Measurements from ENCODE around the gene TRAP1.

The TRAP1 gene

DNA sequence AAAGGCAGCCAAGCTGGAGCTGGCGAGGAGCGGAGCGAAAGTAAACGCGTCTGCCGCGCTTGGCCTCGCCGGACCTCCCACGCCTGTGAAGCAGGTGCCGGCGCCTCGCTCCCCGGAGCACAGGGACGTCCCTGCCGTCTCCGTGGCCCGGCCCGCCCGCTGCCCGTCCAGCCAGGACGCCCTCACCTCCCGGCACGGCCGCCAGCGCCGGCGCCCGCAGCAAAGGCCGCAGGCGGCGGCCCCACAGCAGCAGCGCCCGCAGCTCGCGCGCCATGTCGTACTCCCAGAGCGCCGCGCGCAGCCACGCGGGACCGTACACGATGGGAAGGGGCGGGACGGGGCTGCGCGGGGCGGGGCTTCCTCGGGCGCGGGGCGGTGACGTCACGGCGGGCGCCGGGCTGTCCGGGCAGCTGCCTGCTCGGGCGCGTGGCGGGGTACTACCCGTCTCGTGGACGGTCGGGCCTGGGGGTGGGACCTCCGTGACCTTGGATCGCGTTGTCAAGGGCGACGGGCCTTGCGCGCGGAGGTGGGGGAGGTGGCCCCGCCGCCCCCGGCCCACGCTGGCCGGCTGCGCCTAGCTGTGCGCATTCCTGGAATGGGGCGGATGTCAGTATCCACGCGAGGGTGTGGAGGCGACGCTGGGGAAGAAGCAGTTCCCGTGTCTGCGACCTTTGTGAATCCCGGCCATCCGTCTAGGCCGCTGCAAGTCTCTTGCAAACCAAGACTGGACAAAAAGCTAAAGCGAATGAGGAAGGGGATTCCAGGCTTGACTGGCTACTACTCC, at the start of gene TRAP1:
TSS of gene TRAP1 (minus strand) at position 290 of the 784 bp plus-strand sequence. CDS start at position 274, 16 bp downstream.
- in situ Hi-C loops (cut with MboI; ENCODE audit: low sequenced_read_pairs), result no loop called here

DNA sequence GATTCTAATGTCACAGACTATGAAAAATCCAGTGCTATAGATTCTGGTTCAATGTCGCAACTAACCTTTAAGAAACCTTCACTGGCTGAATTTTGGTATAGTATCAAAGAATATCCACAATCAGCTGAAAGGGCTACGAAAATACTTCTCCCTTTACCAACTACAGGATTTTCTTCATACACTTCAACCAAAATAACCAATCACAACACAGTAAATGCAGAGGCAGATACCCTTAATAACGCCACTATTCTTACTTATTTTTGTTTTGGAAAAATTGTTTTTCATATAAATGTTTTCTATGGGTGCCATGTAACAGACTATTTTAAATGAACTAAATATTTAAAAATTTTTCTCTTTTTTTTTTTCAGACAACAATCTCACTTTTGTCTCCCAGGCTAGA, 48.9 kb upstream of the TRAP1 start:
- in situ Hi-C loops (cut with MboI; ENCODE audit: low sequenced_read_pairs), result no loop called here

DNA sequence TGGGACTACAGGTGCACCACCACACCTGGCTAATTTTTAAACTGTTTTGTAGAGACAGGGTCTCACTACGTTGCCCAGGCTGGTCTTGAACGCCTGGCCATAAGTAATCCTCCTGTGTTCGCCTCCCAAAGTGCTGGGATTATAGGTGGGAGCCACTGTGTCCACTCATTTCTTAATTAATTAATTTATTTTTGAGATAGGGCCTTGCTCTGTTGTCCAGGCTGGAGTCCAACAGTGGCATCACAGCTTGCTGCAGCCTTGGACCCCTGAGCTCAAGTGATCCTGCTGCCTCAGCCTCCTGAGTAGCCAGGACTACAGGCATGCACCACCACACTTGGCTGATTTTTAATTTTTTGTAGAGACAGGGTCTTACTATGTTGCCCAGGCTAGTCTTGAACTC, 47.1 kb upstream of the TRAP1 start:
- in situ Hi-C loops (cut with MboI; ENCODE audit: low sequenced_read_pairs), result no loop called here

DNA sequence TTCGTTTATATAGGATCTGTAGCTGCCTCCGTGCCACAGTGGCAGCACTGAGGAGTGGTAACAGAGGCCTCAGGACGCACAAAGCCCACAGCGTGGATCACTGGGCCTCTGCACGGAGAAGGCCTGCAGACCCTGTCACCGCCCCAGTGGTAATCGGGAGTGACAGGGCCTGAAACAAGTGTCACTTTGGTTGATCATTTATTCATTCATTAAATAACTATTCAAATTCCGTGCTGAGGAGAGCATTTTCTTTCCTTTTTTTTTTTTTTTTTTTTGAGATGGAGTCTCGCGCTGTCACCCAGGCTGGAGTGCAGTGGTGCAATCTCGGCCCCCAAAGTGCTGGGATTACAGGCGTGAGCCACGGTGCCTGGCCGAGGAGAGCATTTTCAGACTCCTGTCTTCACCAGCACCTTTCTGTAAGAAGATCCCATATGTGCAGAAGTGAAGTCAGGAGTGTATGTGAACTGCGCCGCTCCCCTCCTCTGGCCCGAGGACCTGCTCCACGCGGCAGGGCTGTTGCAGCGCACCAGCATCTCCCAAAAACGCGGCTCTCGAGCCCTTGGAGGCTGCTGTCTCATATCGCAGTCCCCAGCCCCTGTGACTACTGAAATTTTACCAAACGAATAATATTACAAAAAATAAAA, 44.9 kb upstream of the TRAP1 start:
- in situ Hi-C loops (cut with MboI; ENCODE audit: low sequenced_read_pairs), result no loop called here

DNA sequence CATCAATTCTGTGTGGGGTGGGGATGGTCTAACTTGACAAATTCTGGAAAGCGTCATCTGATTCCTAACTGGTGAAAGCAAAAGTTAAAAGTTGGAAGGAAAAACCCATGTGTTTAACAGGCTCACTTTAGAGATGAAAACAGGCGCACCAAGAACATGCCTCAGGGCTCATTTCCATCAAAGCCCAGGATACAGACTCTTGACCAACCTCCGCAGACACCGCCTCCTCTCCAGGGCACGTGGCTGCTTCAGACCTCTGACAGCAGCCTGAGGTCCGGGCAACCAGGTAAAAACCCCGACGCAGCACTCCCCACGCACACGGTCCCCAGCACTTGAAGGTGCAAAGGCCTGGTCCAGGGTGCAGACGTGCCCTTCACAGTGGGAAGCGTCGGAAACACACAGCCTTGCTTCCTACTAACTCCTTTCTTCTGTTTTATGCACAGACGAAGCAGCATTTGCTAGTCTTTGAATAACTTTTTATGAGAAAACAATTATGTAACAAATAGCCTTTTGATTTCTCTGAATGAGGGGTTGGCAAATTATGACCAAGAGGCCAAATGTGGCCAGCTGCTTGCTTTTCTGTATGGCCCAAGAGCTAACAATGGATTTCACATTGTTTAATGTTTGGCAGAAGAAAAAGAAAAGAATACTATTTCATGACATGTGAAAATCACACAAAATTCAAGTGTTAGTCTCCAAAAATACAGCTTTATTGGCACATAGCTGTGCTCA, 44.2 kb upstream of the TRAP1 start:
- in situ Hi-C loops (cut with MboI; ENCODE audit: low sequenced_read_pairs), result no loop called here

DNA sequence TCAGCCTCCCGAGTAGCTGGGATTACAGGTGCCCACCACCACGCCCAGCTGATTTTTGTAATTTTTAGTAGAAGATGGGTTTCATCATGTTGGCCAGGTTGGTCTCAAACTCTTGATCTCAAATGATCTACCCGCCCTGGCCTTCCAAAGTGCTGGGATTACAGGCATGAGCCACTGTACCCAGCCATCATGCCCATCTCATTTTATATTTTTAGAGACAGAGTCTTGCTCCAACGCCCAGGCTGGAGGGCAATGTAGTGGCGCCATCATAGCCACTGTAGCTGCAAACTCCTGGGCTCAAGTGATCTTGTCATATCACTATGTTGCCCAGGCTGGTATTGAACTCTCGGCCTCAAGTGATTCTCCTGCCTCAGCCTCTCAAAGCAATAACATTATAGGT, 43.2 kb upstream of the TRAP1 start:
- in situ Hi-C loops (cut with MboI; ENCODE audit: low sequenced_read_pairs), result no loop called here

DNA sequence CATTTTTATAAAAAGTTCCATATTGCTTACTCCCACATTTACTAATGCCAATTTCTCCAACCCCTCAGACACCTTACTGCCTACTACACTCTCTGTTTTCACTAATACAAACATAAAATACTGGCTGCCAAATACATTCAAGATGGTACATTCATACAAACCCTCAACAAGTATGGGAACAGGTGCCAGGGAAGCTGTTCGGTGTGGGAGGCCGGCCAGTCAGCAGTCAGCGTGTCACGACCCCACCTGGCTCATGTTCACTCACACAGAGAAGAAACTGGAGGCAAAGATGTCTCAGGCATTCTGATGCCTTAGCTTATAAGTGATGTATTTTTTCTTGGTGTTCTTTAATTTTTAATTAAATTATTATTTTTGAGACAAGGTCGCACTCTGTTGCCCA, 42.4 kb upstream of the TRAP1 start:
- in situ Hi-C loops (cut with MboI; ENCODE audit: low sequenced_read_pairs), result no loop called here

DNA sequence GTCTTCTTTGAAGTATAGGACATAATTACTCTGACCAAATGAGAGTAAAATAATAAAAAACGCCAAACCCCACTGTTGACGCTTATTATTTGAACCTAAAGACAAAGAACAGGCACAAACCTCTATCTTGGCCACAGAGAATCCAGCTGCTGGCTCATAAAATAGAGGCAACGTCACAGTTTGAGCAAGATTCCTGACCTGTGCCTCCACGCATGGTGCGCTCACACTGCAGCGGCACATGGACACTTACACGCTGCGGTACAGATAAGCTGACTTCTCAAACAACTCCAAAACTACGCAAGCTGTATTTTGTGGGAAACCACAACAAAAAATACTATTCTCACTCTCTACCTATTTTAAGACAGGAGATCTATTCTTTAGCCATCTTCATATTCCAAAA, 38.8 kb upstream of the TRAP1 start:
- in situ Hi-C loops (cut with MboI; ENCODE audit: low sequenced_read_pairs), result no loop called here

DNA sequence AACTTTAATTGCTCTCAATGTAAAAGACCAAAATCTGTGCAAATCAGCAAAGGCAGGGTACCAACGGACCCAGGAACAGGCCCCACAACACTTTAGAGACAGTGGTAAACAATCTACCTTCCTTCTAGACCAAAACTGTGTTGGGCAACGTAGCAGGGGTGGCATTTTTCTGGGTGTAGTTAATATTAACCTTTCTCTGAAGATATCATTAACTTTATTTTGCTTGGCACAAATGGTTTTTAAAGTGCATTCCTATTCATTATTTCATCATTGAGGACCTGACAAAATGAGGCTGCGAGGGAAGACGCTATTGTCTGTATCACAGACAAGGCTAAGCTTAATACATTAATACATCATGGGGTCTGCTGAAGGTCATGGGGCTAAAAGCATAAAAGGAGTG, 37.9 kb upstream of the TRAP1 start:
- in situ Hi-C loops (cut with MboI; ENCODE audit: low sequenced_read_pairs), result no loop called here

DNA sequence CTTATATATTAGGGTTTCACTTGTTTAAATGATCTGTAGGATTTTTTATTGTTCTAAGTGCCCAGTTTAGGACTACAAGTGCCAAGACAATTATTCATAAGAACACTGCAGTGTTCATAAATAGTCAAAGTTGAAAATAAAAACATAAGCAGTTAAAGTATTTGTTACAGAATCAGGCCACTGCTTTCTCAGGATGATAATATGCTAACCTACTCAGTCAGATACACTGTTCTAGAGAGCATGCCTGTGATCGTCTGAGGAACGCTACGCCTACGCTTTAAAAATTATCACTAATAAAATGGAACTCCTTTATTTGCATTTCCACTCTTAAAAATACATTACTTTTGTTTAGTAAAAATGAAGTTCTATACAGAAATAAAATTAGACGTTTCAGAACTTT, 37.4 kb upstream of the TRAP1 start:
- in situ Hi-C loops (cut with MboI; ENCODE audit: low sequenced_read_pairs), result no loop called here

DNA sequence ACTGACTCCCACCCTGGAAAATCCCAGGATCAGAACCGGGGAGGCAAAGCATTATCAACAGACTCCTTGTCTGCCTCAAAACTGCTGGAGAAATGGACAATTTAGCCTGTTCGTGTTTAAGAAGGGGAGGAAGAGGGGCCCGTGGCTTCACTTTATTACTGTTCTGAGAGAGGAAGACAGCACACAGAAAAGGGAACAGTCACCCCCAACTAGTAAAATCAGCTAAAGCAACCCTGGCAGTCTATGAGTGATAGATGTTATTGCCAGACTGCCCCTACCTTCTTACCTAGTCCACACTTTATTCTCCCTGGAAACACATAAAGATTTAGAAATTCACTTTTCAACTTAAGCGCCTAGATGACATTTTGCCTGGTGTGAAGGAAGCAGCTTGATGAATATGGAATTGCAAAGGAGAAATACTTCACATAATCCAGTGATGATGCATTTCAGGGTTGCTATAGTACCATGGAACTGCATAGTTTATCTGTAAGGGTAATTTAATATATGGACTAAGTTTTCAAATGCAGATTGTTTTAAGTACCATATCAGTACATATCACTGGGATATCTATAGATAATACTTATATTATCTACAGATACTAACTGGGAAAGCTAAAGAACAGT, 36.9 kb upstream of the TRAP1 start:
- in situ Hi-C loops (cut with MboI; ENCODE audit: low sequenced_read_pairs), result no loop called here

DNA sequence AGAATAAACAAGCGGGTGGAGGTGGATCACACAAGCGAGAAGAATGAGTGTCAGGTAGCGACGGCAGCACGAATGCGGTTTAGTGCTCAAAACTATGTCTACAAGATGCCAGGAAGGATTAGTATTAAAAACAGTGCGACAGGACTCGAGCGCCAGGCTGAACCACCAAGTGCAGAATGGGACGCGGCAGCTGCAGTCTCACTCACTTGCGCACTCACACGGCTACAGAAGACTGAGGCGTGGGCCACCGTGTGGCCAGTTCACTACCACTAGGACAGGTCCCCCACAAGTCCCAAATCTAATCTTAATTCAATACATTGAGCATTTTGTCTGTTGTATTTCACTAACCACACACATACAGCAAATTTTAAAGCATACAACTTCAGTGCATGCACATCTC, 35.7 kb upstream of the TRAP1 start:
- in situ Hi-C loops (cut with MboI; ENCODE audit: low sequenced_read_pairs), result no loop called here

DNA sequence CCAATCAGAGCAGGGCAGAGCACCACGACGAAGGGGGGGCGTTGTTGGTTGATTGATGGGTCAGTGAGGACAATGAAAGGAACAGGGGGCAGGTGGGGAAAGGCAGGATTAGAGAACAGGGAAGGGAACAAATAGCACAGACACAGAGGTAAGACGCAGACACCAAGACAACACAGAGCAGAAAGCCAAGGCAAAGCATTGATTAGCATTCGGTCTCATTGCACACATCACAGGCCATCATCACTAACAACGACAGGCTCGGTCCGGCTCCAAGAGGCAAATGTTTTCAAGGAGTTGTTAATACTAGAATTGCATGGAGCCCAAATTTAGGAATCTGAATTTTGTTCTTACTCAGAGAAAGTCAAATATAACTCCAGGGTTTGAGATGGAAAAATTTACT, 34.6 kb upstream of the TRAP1 start:
- in situ Hi-C loops (cut with MboI; ENCODE audit: low sequenced_read_pairs), result no loop called here

DNA sequence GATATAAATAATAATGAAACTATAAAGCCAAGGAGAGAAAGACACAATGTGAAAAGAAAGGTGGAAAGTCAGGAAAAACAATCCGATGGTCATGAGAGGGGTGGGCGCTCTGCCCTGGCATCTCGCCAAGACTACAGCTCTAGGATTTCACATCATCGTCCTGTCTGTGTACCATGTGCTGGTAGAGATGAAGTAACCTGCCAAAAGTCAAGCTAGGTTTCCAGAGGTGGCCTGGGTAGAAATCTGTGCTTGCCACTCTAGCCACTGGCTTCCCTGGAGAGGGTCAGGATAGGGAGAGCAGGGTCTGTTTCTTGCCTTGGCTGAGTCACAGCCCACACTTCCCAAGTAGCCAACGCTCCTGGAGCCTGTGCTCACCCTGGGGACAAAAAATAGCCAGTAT, 31.0 kb upstream of the TRAP1 start:
- in situ Hi-C loops (cut with MboI; ENCODE audit: low sequenced_read_pairs), result no loop called here

DNA sequence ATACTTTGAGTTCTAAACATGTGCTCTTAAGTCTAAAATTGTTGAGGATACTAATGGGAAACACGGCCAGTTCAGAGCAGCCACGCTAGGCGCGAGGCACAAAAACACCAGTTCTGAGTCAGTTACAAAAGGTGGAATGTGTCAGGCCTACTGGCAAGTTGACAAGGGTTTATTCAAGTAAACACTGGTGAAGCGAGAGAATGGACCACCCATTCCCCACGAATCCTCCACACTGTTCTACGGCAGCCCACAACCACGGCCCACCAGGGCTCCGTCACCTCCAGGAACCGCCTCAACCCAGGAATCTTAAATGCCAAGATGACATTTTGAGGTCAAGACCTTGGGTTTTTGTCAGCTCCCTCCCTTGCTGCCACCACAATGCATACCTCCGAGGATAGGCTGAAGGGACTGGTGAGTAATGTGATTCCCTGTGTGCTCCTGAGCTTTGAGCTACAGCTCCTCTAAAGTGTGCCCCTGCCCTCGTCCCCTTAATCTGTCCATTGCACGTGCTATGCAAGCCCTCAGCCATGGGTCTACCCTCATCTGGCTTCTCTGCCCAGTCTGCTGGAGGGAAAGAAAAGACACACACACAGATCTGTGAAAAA, 28.5 kb upstream of the TRAP1 start:
- in situ Hi-C loops (cut with MboI; ENCODE audit: low sequenced_read_pairs), result no loop called here

DNA sequence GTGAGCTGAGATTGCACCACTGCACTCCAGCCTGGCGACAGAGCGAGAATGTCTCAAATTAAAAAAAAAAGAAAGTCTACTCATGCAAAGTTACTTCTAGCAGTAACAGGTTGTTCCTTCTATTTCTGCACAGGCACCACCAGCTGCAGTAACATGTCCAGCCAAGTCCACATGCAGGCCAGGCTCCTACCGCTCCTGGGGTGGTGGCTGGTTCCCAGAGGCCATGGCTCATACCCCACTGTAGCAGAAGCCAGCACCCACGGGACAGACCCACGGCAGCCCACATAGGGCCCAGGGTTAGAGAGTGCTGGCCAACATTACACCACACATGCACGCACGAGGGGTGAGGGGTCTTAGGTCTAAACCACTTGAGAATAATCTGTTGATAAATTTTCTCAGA, 26.7 kb upstream of the TRAP1 start:
- in situ Hi-C loops (cut with MboI; ENCODE audit: low sequenced_read_pairs), result no loop called here

DNA sequence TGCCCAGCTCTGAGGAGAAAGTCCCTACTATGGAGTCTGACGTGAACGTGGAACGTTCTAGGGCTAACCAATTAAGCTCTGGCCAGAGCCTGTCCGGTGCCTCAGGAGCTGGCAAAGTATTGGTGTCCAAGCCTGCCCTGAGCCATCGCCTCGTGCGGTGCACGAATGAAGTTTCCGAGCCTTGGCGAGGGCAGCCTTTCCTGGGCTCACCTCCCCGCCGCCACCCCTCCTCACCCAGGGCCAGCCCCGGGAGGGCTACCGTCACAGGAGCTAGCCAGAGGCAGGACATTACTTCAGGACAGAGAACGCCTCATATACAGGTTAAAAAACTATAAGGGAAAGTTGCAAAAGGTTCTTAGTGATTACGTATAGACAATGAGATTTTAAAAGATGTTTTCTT, 23.6 kb upstream of the TRAP1 start:
- in situ Hi-C loops (cut with MboI; ENCODE audit: low sequenced_read_pairs), result no loop called here

DNA sequence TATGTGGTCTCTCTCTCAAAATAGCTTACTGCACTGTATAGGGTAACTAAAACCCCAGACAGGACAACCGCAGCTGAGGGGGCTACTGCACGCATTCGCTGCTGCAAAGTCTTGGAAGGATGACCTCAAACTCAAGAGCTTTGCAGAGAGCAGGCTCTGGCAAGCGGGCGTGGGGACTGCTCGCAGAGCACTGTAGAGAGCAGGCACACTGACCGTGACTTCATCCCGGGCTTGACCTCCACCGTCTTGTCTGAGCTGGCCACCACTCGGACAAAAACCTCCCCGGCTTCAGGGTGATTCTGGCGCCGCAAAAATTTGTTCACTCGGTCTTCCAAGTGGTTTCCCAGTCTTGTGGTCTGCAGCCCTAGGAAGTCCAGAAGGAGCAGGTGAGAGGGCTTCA, 22.9 kb upstream of the TRAP1 start:
- in situ Hi-C loops (cut with MboI; ENCODE audit: low sequenced_read_pairs), result no loop called here

DNA sequence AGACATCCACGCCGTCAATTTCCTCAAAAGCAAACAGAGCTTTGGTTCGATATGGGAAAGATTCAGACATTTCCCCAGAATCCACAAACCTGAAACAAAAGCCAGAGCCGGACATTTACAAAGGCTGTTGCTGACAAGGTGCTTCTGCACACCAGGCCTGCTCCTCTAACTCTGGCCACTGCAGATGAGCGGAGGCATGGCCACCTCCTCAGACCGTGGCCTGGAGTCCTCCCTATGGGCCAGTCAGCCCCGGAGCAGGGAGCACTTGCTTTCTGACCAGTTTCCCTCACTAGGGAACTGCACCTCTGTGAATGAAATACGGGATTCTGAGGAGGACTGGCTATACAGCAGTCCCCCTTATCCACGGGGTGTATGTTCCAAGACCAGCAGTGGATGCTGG, 22.3 kb upstream of the TRAP1 start:
- in situ Hi-C loops (cut with MboI; ENCODE audit: low sequenced_read_pairs), result no loop called here

DNA sequence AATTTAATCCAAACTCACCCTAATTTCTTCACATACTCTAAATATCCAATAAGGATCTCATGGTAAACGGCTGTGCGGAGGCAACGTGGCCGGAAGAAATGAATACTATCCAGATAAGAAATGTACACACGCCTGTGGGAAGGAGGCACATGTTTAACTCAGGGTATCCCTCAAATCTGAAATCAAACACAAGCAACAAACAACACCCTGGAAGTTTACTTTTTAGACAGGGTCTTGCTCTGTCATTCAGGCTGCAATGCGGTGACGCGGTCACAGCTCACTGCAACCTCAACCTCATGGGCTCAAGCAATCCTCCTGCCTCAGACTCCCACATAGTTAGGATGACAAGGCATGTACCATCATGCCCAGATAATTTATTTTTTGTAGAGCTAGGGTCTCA, 21.2 kb upstream of the TRAP1 start:
- in situ Hi-C loops (cut with MboI; ENCODE audit: low sequenced_read_pairs), result no loop called here

DNA sequence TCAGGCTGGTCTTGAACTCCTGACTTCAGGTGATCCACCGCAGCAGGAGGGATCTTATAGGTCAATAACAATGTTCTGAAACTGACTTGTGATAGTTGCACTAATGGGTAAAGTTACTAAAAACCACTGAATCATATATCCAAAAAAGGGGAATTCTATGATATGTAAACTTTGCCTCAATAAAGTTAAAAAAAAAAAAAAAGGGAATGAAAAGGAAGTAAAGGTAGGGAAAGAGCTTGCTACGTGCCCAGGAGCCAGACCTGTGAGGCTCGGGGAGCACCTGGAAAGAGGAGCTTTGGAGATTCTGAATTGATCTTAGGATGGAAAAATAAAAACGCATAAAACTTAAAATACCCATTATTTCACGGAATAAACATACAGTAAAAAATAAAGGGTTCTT, 20.8 kb upstream of the TRAP1 start:
- in situ Hi-C loops (cut with MboI; ENCODE audit: low sequenced_read_pairs), result no loop called here
